Renal cortex interstitium (tissue), 11 donors: ENCODE data around the gene MEIOSIN. TPM values are rescaled to one million over a fixed set of nuclear protein-coding genes. Genes with fewer than 3 reads are reported as not detected.

Experiments
- DNase-seq, 11 donors: peaks; one replicate each; pipeline ENCODE4 v3.0.0-alpha.2; 2013; ENCODE audit warnings: low read depth in 9 of 11, low spot score in 4 of 11; ENCODE audit errors: extremely low read depth in 1 of 11
- polyA plus RNA-seq, 3 donors: library from polyadenylated mRNA; unstranded; fragments of 120-200 nt; gene quantifications; one replicate each; pipeline ENCODE4 v1.2.1, GENCODE V29; 2013; ENCODE audit not compliant: insufficient read length in 3 of 3

MEIOSIN gene
- polyA plus RNA-seq, 3 donors, result not detected

- no peak for DNase-seq
Observed at GRCh38 chr19:45758921-45759320, 25.7 kb downstream of the MEIOSIN start.

GRCh38 chr19:45761714-45762113 is 28.5 kb downstream of the MEIOSIN start:
- no peak for DNase-seq

- DNase-seq, result no peak
Observed at GRCh38 chr19:45762870-45763631, 29.8 kb downstream of the MEIOSIN start.

DNA sequence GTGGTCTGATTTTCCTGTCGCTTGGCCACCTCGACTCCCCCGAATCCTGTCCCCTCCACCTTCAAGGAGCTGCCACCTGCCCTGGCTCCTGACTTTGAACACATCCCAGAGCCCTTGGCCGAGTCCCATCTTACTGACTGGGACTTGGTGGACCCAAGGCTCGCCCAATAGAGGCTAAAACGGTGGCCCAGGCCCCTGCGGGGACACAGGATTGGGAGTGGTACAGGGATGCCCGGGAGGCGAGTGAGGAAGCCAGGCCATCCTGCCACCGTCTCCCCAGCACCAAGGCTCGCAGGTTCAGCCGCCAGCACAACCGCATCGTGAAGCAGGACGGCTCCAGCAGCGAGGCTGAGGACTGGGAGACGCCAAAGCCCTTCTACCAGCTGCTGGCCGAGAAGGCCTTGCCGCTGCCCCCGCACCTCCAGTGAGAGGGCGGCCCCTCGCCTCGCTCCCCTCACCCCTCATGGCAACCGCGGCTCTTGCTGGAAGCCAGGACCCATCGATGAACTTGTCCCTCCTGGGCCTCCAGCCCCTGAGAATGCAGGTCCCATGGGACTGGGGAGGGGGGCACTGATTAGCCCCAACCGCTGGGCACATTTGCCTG is 30.6 kb downstream of the MEIOSIN start:
- no peak for DNase-seq

DNA sequence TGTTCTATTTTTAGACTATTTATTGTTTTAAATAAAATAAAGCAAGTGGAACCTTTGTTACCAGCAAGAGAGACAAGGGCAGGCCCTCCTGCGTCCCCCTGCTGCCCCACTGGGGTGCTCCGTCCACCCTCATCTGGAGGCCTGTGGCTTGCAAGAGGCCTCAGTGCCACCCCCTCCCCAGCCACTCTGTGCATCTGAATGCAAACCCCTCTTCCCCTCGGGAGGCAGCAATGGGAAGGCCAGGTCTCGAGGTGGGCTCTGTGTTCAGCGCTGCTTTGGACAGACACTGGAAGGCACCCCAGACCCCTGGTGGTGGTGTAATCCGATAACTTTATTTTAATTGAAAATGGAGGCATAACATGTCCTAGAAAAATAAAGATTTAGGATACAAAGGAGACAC is 31.2 kb downstream of the MEIOSIN start:
- DNase-seq, result no peak

DNA sequence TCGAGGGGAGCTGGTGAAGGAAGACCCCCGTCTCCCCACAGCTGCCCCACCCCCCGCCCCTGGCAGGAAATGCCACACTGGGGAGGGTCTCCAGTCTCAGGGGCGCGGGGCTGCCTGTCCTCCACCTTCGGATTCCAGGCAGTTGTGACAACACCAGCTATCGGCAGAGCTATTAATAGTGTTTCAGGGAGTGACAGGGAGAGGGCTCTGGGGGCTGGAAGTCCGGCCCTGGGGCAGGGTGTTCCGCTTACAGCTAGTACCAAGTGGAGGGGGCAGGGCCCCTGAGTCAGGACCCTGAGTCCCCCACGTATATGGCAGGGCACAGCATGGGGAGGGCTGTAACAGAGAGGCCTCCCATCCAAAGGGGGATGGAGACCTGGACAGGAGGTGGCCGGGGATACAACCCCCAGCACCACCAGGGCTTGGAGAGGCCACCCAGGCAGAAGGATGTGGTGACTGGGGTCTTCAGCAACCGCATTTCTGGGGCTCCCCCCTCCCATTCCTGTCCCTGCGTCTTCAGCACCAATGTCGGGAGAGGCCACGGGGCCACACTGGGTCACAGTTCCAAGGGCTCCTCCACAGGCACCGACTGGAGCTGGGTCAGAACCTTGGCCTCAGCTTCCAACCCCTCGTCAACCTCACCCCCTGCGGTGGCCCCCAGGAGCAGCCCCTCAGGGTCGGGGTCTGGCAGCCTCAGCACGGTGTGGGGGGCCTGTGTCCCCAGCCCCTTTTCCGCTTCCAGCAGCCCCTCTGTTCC is 31.9 kb downstream of the MEIOSIN start:
- no peak for DNase-seq

DNA sequence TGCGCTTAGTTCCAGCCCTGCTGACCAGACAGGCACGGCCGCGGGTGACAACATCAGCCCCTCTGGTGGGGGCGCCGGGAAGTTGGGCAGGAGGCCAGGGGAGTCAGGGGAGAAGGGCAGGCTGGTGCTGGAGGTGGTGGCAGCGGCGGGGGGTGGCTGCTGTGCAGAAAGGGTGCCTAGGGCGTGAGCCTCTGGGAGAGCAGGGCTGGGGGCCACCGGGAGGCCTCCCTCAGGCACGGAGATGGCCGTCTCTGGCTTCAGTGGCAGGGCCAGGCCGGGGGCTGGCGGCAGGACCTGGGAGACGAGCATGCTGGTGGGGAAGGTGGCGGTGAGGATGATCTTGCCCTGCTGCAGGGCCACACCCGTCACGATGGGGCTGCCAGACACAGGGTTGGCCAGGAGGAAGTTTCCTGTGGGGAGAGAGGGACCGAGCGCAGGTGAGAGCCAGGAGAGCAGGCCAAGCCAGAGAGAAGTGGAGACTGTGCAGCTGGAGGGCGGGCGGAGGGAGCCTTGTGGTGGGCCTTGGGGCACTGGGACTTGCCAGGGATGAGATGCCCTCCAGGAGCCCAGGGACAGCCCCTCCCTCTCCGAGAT is 32.6 kb downstream of the MEIOSIN start:
- DNase-seq, result no peak

DNA sequence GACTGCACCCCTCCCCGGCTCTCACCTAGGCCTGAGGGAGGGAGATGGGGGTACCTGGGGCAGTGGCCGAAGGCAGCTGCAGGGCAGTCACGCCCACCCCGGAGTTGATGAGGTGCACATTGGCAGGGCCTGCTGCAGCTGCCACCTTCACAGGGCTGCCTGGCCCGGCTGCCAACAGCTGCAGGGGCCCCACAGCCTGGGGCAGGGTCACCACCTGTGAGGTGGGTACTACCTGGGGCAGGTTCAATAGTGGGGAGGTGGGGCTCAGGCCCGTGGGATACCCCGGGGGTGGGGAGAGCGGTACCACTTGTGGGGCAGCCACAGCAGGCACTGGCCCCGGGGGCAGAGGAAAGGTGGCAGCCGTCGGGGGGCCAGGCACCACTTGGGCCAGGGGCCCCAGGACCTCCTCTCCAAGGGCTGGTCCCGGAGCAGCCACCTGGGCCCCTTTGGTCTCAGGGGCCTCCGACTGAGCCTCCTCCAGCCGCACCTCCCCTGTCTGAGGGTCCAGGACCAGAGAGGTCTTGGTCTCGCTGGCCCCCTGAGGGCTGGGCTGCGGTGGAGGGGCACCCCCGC is 33.1 kb downstream of the MEIOSIN start:
- DNase-seq, result no peak

GRCh38 chr19:45766869-45767346 is 33.7 kb downstream of the MEIOSIN start:
- DNase-seq, result no peak

- DNase-seq, result peak in 10 of 11 donors; percentile 68 to 90 (median 84)
Observed at GRCh38 chr19:45767410-45767880, 34.2 kb downstream of the MEIOSIN start.

DNA sequence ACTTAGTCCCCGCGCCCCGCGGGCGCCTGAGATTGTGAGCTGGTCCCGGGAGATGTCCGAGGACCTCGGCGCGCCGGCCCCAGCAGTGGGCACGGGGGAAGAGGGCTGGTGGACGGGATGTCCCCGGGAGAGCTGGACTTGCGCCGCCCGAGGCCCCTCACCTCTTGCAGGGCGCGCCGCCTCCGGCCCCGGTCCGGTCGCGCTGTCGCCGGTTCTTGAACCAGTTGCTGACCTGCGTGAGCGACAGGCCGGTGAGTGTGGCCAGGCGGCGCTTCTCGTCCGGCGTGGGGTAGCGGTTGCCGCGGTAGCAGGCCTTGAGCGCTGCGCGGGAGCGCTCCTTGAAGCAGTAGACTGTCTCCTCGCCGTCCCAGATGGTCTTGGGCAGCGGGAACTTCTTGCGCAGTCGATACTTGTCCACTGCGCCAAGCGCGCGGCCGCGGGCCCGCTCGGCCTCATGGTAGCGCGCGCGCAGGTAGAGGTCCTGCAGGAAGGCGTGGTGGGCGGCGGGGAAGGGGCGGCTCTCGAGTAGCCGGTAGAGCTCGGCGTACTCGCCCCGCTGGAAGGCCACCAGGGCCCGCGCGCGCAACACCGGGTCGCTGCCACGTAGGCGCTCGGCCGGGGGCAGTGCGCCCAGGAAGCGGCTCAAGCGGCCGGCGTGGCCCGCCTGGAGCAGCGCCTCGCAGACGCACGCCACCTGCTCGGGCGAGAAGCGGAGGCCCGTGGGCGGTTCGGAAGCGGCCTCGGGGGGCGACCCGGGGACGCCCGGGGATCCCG is 34.8 kb downstream of the MEIOSIN start:
- DNase-seq, result peak in 5 of 11 donors; percentile 48 to 73 (median 54)

- no peak for DNase-seq
Observed at GRCh38 chr19:45768655-45768983, 35.4 kb downstream of the MEIOSIN start.

- peak; percentile 94 to 99 (median 97) for DNase-seq
Observed at GRCh38 chr19:45768984-45769782, 35.9 kb downstream of the MEIOSIN start, which contains the start of gene SIX5. Gene SIX5 (minus strand): TSS chr19:45769252. CDS start chr19:45768844, 408 bp downstream.

DNA sequence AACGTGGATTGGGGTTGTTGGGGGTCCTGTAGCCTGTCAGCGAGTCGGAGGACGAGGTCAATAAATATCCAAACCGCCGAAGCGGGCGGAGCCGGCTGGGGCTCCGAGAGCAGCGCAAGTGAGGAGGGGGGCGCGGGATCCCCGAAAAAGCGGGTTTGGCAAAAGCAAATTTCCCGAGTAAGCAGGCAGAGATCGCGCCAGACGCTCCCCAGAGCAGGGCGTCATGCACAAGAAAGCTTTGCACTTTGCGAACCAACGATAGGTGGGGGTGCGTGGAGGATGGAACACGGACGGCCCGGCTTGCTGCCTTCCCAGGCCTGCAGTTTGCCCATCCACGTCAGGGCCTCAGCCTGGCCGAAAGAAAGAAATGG is 36.6 kb downstream of the MEIOSIN start:
- no peak for DNase-seq

GRCh38 chr19:45770192-45771101 is 37.2 kb downstream of the MEIOSIN start:
- DNase-seq, result peak; percentile 89 to 98 (median 96)

DNA sequence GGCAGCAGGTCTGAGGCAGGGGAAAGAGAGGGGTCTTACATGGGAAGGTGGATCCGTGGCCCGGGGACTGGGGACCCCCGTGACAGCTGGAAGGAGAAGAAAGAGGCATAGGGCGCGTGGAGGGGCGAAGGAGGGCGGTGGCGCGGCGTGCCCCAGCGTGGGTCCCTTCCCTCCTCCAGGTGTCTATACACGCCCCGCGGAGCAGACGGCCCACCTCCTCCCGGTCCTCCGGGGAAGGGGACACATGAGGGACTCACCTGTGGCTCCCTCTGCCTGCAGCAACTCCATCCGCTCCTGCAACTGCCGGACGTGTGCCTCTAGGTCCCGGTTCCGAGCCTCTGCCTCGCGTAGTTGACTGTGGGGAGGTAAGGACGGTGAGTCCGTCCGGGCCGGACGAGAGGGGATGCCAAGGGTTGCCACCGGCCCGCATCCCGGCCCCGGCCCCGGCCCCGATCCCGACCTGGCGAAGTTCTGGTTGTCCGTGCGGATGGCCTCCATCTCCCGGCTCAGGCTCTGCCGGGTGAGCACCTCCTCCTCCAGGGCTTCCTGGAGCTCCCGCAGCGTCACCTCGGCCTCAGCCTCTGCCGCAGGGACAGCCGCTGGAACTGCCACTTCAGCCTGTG is 38.2 kb downstream of the MEIOSIN start:
- DNase-seq, result no peak
